DND-41 (cell line): Measurements from ENCODE around the gene VPS33A.
"Not testable (repeated sequence)": the region's sequence is repeated elsewhere in the genome, so short reads cannot be mapped to it uniquely, and the experiment has no call there.

Experiments used
- CTCF ChIP-seq: IDR thresholded peaks from 2 replicates; pipeline ENCODE4 v1.5.1; 2012; ENCODE audit warnings: borderline replicate concordance, low read length, moderate library complexity, mild to moderate bottlenecking; ENCODE audit not compliant: poor library complexity, severe bottlenecking; ENCODE audit errors: extremely low read depth
- EZH2 ChIP-seq: IDR thresholded peaks from 3 replicates; pipeline ENCODE4 v1.6.1; 2012; ENCODE audit warnings: borderline replicate concordance, low read depth, mild to moderate bottlenecking, moderate library complexity, low read length, inconsistent platforms; ENCODE audit not compliant: severe bottlenecking

- TF ChIP-seq EZH2, CTCF: not testable (repeated sequence)
Observed at GRCh38 chr12:122202811-122203210, 63.5 kb downstream of the VPS33A start.
